HepG2 (cell line): Measurements from ENCODE around the gene PYURF. TPM values are rescaled to one million over a fixed set of nuclear protein-coding genes. Genes with fewer than 3 reads are reported as not detected.

ENCODE experiments used
- ETV6 ChIP-seq: sonication (generic); formaldehyde crosslinking; conservative IDR thresholded peaks from 2 replicates; pipeline ENCODE4 v1.4.0; 2020; ENCODE audit warnings: missing genetic modification reagents
- FOXM1 ChIP-seq: sonication (generic); formaldehyde crosslinking; IDR thresholded peaks from 2 replicates; pipeline ENCODE4 v1.5.0; 2020; ENCODE audit warnings: missing genetic modification reagents
- HNRNPH1 ChIP-seq: fragments of 200-400 bp; formaldehyde crosslinking; optimal IDR thresholded peaks from 2 replicates; pipeline ENCODE3; 2017; ENCODE audit warnings: mild to moderate bottlenecking, low read depth, low read length
- MYNN ChIP-seq: sonication (generic); formaldehyde crosslinking; IDR thresholded peaks from 2 replicates; pipeline ENCODE4 v1.4.0; 2020; ENCODE audit warnings: mild to moderate bottlenecking, low read depth, missing genetic modification reagents
- NFE2L2 ChIP-seq: fragments of 150-350 bp; IDR thresholded peaks from 2 replicates; pipeline ENCODE4 v1.6.1; 2014; ENCODE audit warnings: low read length
- PAWR ChIP-seq: sonication (generic); formaldehyde crosslinking; IDR thresholded peaks from 2 replicates; pipeline ENCODE4 v1.4.0; 2020; ENCODE audit warnings: missing genetic modification reagents, mild to moderate bottlenecking, borderline replicate concordance
- RFX3 ChIP-seq: IDR thresholded peaks from 2 replicates; pipeline ENCODE4 v1.6.1; 2016; ENCODE audit warnings: missing biosample characterization, missing genetic modification reagents
- TEAD3 ChIP-seq: optimal IDR thresholded peaks from 2 replicates; pipeline ENCODE3; 2016; ENCODE audit warnings: borderline replicate concordance
- THAP11 ChIP-seq: IDR thresholded peaks from 2 replicates; pipeline ENCODE4 v1.6.1; 2016; ENCODE audit warnings: missing biosample characterization, missing genetic modification reagents
- TP53 ChIP-seq: sonication (generic); formaldehyde crosslinking; conservative IDR thresholded peaks from 2 replicates; pipeline ENCODE4 v1.4.0; 2020; ENCODE audit warnings: missing genetic modification reagents
- WIZ ChIP-seq: sonication (generic); formaldehyde crosslinking; IDR thresholded peaks from 2 replicates; pipeline ENCODE4 v1.5.1; 2020; ENCODE audit warnings: mild to moderate bottlenecking, missing genetic modification reagents
- ZHX1 ChIP-seq: sonication (generic); formaldehyde crosslinking; IDR thresholded peaks from 2 replicates; pipeline ENCODE4 v1.8.1; 2022; ENCODE audit warnings: low read depth, mild to moderate bottlenecking, missing genetic modification reagents
- ZNF672 ChIP-seq: sonication (generic); formaldehyde crosslinking; IDR thresholded peaks from 2 replicates; pipeline ENCODE4 v1.8.1; 2022; ENCODE audit warnings: missing genetic modification reagents
- ZNF674 ChIP-seq: sonication (generic); formaldehyde crosslinking; IDR thresholded peaks from 2 replicates; pipeline ENCODE4 v1.5.0; 2020; ENCODE audit warnings: low read depth, mild to moderate bottlenecking, missing genetic modification reagents
- ZNF687 ChIP-seq: sonication (generic); formaldehyde crosslinking; IDR thresholded peaks from 2 replicates; pipeline ENCODE4 v1.5.1; 2020; ENCODE audit warnings: mild to moderate bottlenecking, missing genetic modification reagents, moderate library complexity
- polyA plus RNA-seq, 8 experiments: library from polyadenylated mRNA; depleted of rRNA in 3 of 8; stranded (reverse) in 7 of 8; unstranded in 1 of 8; fragments of >200 nt; fragmentation: Illumina TruSeq in 4 of 8; extraction: Trizol in 4 of 8; gene quantifications; 2 replicates each; pipeline versions ENCODE4 v1.2.1 to v1.2.3, GENCODE V29; 2011 to 2016; ENCODE audit warnings: low read depth in 4 of 8, missing spikeins in 1 of 8, mixed read lengths in 1 of 8; ENCODE audit not compliant: insufficient read depth in 1 of 8
- total RNA-seq, 5 experiments: library from RNA; depleted of rRNA; stranded (reverse); fragments of >200 nt; fragmentation: Illumina TruSeq; extraction: Trizol; gene quantifications; 2 replicates each; pipeline ENCODE4 v1.2.3, GENCODE V29; 2016; ENCODE audit warnings: low read depth in 1 of 5
- TF ChIP-seq, protein P1 (sequence below): sonication (generic); formaldehyde crosslinking; IDR thresholded peaks from 2 replicates; pipeline ENCODE4 v1.4.0; 2020; ENCODE audit warnings: missing genetic modification reagents
- TF ChIP-seq, protein P2 (sequence below): sonication (generic); formaldehyde crosslinking; IDR thresholded peaks from 2 replicates; pipeline ENCODE4 v1.5.1; 2020; ENCODE audit warnings: missing genetic modification reagents, mild to moderate bottlenecking, borderline replicate concordance
- TF ChIP-seq, protein P3 (sequence below): sonication (generic); formaldehyde crosslinking; IDR thresholded peaks from 2 replicates; pipeline ENCODE4 v1.8.1; 2023; ENCODE audit warnings: mild to moderate bottlenecking, missing genetic modification reagents, borderline replicate concordance

Gene PYURF
- total and polyA plus RNA-seq, 2 of the 13 experiments (the other 11 are each of a cell fraction or from before 2014, with no cell fraction given): 59.9 to 95.2 TPM

GRCh38 chr4:88514557-88515511 is 8.7 kb downstream of the PYURF start (continued):
- TF ChIP-seq TP53 (CRISPR knock-in tag) (no peak), PAWR (no peak), ZHX1 (no peak), NFE2L2 (no peak), HNRNPH1 (no peak), ZNF674 (no peak), RFX3 (CRISPR knock-in tag) (no peak), ZNF687 (CRISPR knock-in tag) (no peak), ZNF672 (CRISPR knock-in tag) (no peak), THAP11 (0 out of 2 replicates have a peak, but pooled peaks have one; percentile 20), MYNN (no peak), FOXM1 (CRISPR knock-in tag) (no peak), ETV6 (no peak), TEAD3 (CRISPR knock-in tag) (peak; percentile 20), WIZ (no peak)
- TF ChIP-seq, protein P1, sequence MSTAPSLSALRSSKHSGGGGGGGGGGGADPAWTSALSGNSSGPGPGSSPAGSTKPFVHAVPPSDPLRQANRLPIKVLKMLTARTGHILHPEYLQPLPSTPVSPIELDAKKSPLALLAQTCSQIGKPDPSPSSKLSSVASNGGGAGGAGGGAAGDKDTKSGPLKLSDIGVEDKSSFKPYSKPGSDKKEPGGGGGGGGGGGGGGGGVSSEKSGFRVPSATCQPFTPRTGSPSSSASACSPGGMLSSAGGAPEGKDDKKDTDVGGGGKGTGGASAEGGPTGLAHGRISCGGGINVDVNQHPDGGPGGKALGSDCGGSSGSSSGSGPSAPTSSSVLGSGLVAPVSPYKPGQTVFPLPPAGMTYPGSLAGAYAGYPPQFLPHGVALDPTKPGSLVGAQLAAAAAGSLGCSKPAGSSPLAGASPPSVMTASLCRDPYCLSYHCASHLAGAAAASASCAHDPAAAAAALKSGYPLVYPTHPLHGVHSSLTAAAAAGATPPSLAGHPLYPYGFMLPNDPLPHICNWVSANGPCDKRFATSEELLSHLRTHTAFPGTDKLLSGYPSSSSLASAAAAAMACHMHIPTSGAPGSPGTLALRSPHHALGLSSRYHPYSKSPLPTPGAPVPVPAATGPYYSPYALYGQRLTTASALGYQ (CRISPR knock-in tag): peak; percentile 76; the same call in 1 of the 2 replicates
- TF ChIP-seq, protein P2, sequence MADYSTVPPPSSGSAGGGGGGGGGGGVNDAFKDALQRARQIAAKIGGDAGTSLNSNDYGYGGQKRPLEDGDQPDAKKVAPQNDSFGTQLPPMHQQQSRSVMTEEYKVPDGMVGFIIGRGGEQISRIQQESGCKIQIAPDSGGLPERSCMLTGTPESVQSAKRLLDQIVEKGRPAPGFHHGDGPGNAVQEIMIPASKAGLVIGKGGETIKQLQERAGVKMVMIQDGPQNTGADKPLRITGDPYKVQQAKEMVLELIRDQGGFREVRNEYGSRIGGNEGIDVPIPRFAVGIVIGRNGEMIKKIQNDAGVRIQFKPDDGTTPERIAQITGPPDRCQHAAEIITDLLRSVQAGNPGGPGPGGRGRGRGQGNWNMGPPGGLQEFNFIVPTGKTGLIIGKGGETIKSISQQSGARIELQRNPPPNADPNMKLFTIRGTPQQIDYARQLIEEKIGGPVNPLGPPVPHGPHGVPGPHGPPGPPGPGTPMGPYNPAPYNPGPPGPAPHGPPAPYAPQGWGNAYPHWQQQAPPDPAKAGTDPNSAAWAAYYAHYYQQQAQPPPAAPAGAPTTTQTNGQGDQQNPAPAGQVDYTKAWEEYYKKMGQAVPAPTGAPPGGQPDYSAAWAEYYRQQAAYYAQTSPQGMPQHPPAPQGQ (CRISPR knock-in tag): no peak
- TF ChIP-seq, protein P3, sequence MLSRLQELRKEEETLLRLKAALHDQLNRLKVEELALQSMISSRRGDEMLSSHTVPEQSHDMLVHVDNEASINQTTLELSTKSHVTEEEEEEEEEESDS (CRISPR knock-in tag): no peak
